IMR-90 (cell line): Measurements from ENCODE around the gene CEP83. TPM values are rescaled to one million over a fixed set of nuclear protein-coding genes. Genes with fewer than 3 reads are reported as not detected.

ENCODE experiments used
- ATAC-seq: fragments of 200-7000 bp; cut with Tn5 transposase; 2 replicates; pipeline ENCODE4 v1.9.1; 2020; ENCODE audit warnings: low read depth, mild to moderate bottlenecking, moderate library complexity
- BruUV-seq: library from RNA; stranded (reverse); fragments of 400-500 nt; replicated peaks from 2 replicates; lab custom pipeline; 2021; lab: Mats Ljungman, UMichigan
- CTCF ChIA-PET: fragments of 300-600 bp; formaldehyde crosslinking; extraction: SDS; loops from one replicate; lab custom pipeline; 2021; ENCODE audit warnings: antibody characterized with exemption; lab: Yijun Ruan, JAX
- POLR2A ChIA-PET: fragments of 300-600 bp; sonication (Branson Sonifier 250); formaldehyde crosslinking; loops from one replicate; lab custom pipeline; 2022; ENCODE audit warnings: antibody characterized with exemption; ENCODE audit not compliant: unreplicated experiment; lab: Charles Lee
- DNase-seq: peaks from one replicate; pipeline ENCODE4 v3.0.0; 2013
- H2AFZ ChIP-seq: replicated peaks from 2 replicates; pipeline ENCODE3; 2013; ENCODE audit warnings: low read length, mild to moderate bottlenecking; ENCODE audit not compliant: poor library complexity
- H2AK5ac ChIP-seq: 2 replicates; pipeline ENCODE4 v1.6.1; 2013; ENCODE audit warnings: low read depth, low read length, inconsistent platforms
- H2AK9ac ChIP-seq: replicated peaks from 2 replicates; pipeline ENCODE3; 2013; ENCODE audit warnings: mild to moderate bottlenecking, low read depth, low read length, moderate library complexity; ENCODE audit not compliant: poor library complexity
- H2BK120ac ChIP-seq: 2 replicates; pipeline ENCODE4 v1.6.1; 2013; ENCODE audit warnings: low read depth, low read length, inconsistent platforms
- H2BK15ac ChIP-seq: 3 replicates; pipeline ENCODE4 v1.6.1; 2013; ENCODE audit warnings: low read depth, low read length, inconsistent platforms
- H2BK20ac ChIP-seq: 2 replicates; pipeline ENCODE4 v1.6.1; 2013; ENCODE audit warnings: low read depth, mild to moderate bottlenecking, inconsistent platforms, low read length, moderate library complexity
- H2BK5ac ChIP-seq: 2 replicates; pipeline ENCODE4 v1.6.1; 2013; ENCODE audit warnings: mild to moderate bottlenecking, low read depth, low read length, inconsistent platforms; ENCODE audit not compliant: poor library complexity, severe bottlenecking
- H3K14ac ChIP-seq: replicated peaks from 2 replicates; pipeline ENCODE4 v1.6.1; 2013; ENCODE audit warnings: low read depth, low read length, inconsistent platforms
- H3K18ac ChIP-seq: 2 replicates; pipeline ENCODE4 v1.6.1; 2013; ENCODE audit warnings: low read depth, low read length, control low read depth
- H3K23ac ChIP-seq: 2 replicates; pipeline ENCODE4 v1.6.1; 2013; ENCODE audit warnings: low read depth, low read length, inconsistent platforms
- H3K27ac ChIP-seq: 2 replicates; pipeline ENCODE4 v1.5.1; 2013; ENCODE audit warnings: mild to moderate bottlenecking, control low read depth, low read length; ENCODE audit not compliant: insufficient read depth
- H3K27me3 ChIP-seq: 2 replicates; pipeline ENCODE4 v1.6.1; 2013; ENCODE audit warnings: low read length; ENCODE audit not compliant: control insufficient read depth, insufficient read depth
- H3K36me3 ChIP-seq: 2 replicates; pipeline ENCODE4 v1.6.1; 2013; ENCODE audit warnings: low read length, mixed read lengths; ENCODE audit not compliant: control insufficient read depth, insufficient read depth
- H3K4ac ChIP-seq: 2 replicates; pipeline ENCODE4 v1.6.1; 2013; ENCODE audit warnings: low read depth, low read length, inconsistent platforms
- H3K4me1 ChIP-seq: 2 replicates; pipeline ENCODE4 v1.6.1; 2013; ENCODE audit warnings: low read length, mixed read lengths; ENCODE audit not compliant: control insufficient read depth, insufficient read depth
- H3K4me2 ChIP-seq: 2 replicates; pipeline ENCODE4 v1.6.1; 2013; ENCODE audit warnings: low read depth, mild to moderate bottlenecking, control low read depth, low read length, moderate library complexity
- H3K4me3 ChIP-seq: 2 replicates; pipeline ENCODE4 v1.5.1; 2013; ENCODE audit warnings: low read depth, mild to moderate bottlenecking, control low read depth, low read length, moderate library complexity; ENCODE audit not compliant: insufficient read depth
- H3K56ac ChIP-seq: 2 replicates; pipeline ENCODE4 v1.6.1; 2013; ENCODE audit warnings: low read length, inconsistent platforms; ENCODE audit not compliant: insufficient read depth; ENCODE audit errors: extremely low read depth
- H3K79me1 ChIP-seq, 2 experiments: 2 replicates each; pipeline ENCODE4 v1.6.1; 2013; ENCODE audit warnings: low read length in 2 of 2, inconsistent platforms in 1 of 2, low read depth in 1 of 2
- H3K9ac ChIP-seq: 2 replicates; pipeline ENCODE4 v1.6.1; 2013; ENCODE audit warnings: low read depth, low read length, control low read depth
- H3K9me1 ChIP-seq: 2 replicates; pipeline ENCODE4 v1.6.1; 2013; ENCODE audit warnings: low read length, inconsistent platforms; ENCODE audit not compliant: insufficient read depth
- H3K9me3 ChIP-seq: 2 replicates; pipeline ENCODE4 v1.6.1; 2013; ENCODE audit warnings: low read length; ENCODE audit not compliant: control insufficient read depth, insufficient read depth
- H4K20me1 ChIP-seq: 2 replicates; pipeline ENCODE4 v1.6.1; 2013; ENCODE audit warnings: low read length, inconsistent platforms; ENCODE audit not compliant: insufficient read depth
- H4K5ac ChIP-seq: 2 replicates; pipeline ENCODE4 v1.6.1; 2013; ENCODE audit warnings: mild to moderate bottlenecking, low read depth, low read length, control low read depth
- H4K8ac ChIP-seq, 2 experiments: 2 replicates each; pipeline ENCODE4 v1.6.1; 2013; ENCODE audit warnings: low read depth in 2 of 2, low read length in 2 of 2, control low read depth in 1 of 2, inconsistent platforms in 1 of 2
- H4K91ac ChIP-seq: 2 replicates; pipeline ENCODE4 v1.6.1; 2013; ENCODE audit warnings: low read depth, low read length, inconsistent platforms; ENCODE audit not compliant: insufficient read depth
- BHLHE40 ChIP-seq: fragments of 150-350 bp; IDR thresholded peaks from 2 replicates; pipeline ENCODE4 v1.6.1; 2016; ENCODE audit warnings: mild to moderate bottlenecking, low read depth, low read length
- CEBPB ChIP-seq: IDR thresholded peaks from 2 replicates; pipeline ENCODE4 v1.6.1; 2012; ENCODE audit warnings: low read depth, low read length, improper control_type of control experiment
- CHD1 ChIP-seq: IDR thresholded peaks from 2 replicates; pipeline ENCODE4 v1.6.1; 2012; ENCODE audit warnings: low read depth, low read length, improper control_type of control experiment
- CTCF ChIP-seq: conservative IDR thresholded peaks from 2 replicates; pipeline ENCODE4 v1.5.1; 2012; ENCODE audit warnings: mild to moderate bottlenecking, low read depth, low read length, improper control_type of control experiment
- ELK1 ChIP-seq: fragments of 150-350 bp; IDR thresholded peaks from 2 replicates; pipeline ENCODE4 v1.6.1; 2016; ENCODE audit warnings: low read depth, mild to moderate bottlenecking, low read length, moderate library complexity, borderline replicate concordance
- FOS ChIP-seq: fragments of 150-350 bp; IDR thresholded peaks from 2 replicates; pipeline ENCODE4 v1.6.1; 2016; ENCODE audit warnings: low read depth, low read length
- MAFK ChIP-seq: IDR thresholded peaks from 2 replicates; pipeline ENCODE4 v1.6.1; 2012; ENCODE audit warnings: low read depth, low read length, improper control_type of control experiment
- MAZ ChIP-seq: IDR thresholded peaks from 2 replicates; pipeline ENCODE4 v1.6.1; 2012; ENCODE audit warnings: low read depth, mild to moderate bottlenecking, low read length, improper control_type of control experiment, moderate library complexity, borderline replicate concordance
- MXI1 ChIP-seq: IDR thresholded peaks from 2 replicates; pipeline ENCODE4 v1.6.1; 2012; ENCODE audit warnings: low read depth, mild to moderate bottlenecking, low read length, moderate library complexity, borderline replicate concordance
- NFE2L2 ChIP-seq: fragments of 150-350 bp; IDR thresholded peaks from 2 replicates; pipeline ENCODE4 v1.6.1; 2016; ENCODE audit warnings: low read depth, mild to moderate bottlenecking, low read length
- POLR2A ChIP-seq: IDR thresholded peaks from 2 replicates; pipeline ENCODE4 v1.6.1; 2012; ENCODE audit warnings: mild to moderate bottlenecking, low read depth, low read length
- RAD21 ChIP-seq: IDR thresholded peaks from 2 replicates; pipeline ENCODE4 v1.6.1; 2012; ENCODE audit warnings: low read length, improper control_type of control experiment
- RCOR1 ChIP-seq: IDR thresholded peaks from 2 replicates; pipeline ENCODE4 v1.6.1; 2012; ENCODE audit warnings: mild to moderate bottlenecking, low read length, improper control_type of control experiment; ENCODE audit not compliant: insufficient replicate concordance
- RFX5 ChIP-seq: IDR thresholded peaks from 2 replicates; pipeline ENCODE4 v1.8.0; 2012; ENCODE audit warnings: low read depth, mild to moderate bottlenecking, low read length, moderate library complexity
- SMC3 ChIP-seq: fragments of 150-350 bp; IDR thresholded peaks from 2 replicates; pipeline ENCODE4 v1.6.1; 2016; ENCODE audit warnings: low read depth, mild to moderate bottlenecking, antibody characterized with exemption, low read length, moderate library complexity
- USF2 ChIP-seq: fragments of 150-350 bp; IDR thresholded peaks from 2 replicates; pipeline ENCODE4 v1.6.1; 2017; ENCODE audit warnings: mild to moderate bottlenecking, antibody characterized with exemption, low read length, low read depth
- WGBS, 2 experiments: methylation state at CpG; one replicate each; pipeline versions ENCODE4 v1.1.5 to v1.1.7; 2013; ENCODE audit warnings: missing lambda C conversion rate in 2 of 2; ENCODE audit not compliant: insufficient read length in 1 of 2; ENCODE audit errors: extremely low coverage in 2 of 2; 5-methylcytosine and 5-hydroxymethylcytosine counted together
- dilution Hi-C: fragments of 300-500 bp; cut with HindIII; formaldehyde crosslinking; loops from one replicate; pipeline ENCODE4 v1.14.3; 2018; ENCODE audit warnings: low sequenced_read_pairs; ENCODE audit not compliant: unreplicated experiment
- in situ Hi-C: fragments of 300-500 bp; cut with MboI; formaldehyde crosslinking; loops from 3 replicates; pipeline ENCODE4 v1.14.3; 2019; ENCODE audit warnings: low sequenced_read_pairs, inconsistent platforms, mixed read lengths
- intact Hi-C: fragments of 100-400 bp; cut with micrococcal nuclease; formaldehyde crosslinking; loops from 2 replicates; pipeline ENCODE4 v1.10.0; 2022
- polyA plus RNA-seq, 3 experiments: library from polyadenylated mRNA; depleted of rRNA; stranded (reverse); fragments of >200 nt; gene quantifications; 2 replicates each; pipeline ENCODE4 v1.2.3, GENCODE V29; 2012; ENCODE audit warnings: low replicate concordance in 1 of 3
- total RNA-seq: library from RNA; depleted of rRNA; stranded (reverse); fragments of >200 nt; gene quantifications from 2 replicates; pipeline ENCODE4 v1.2.3, GENCODE V29; 2012

Gene CEP83
- total and polyA plus RNA-seq, 2 of the 4 experiments (the other 2 are of a cell fraction), result 3.9 to 8.9 TPM

GRCh38 chr12:94264736-94265485 lies 194.8 kb downstream of the CEP83 start:
- Histone ChIP-seq H4K20me1 (no peaks in the 10 kb centered on the region), H3K4me1 (peaks cover 12% of the 10 kb centered on the region), H3K79me1 (no peaks in the 10 kb centered on the region), H4K91ac (no peak overlapping the region), H3K9me3 (no peaks in the 10 kb centered on the region), H3K56ac (no peak overlapping the region), H4K5ac (no peak overlapping the region), H3K14ac (no peak overlapping the region), H3K4me2 (no peak overlapping the region), H2BK5ac (no peak overlapping the region), H2AFZ (no peak overlapping the region), H3K18ac (no peak overlapping the region), H2BK15ac (no peak overlapping the region), H3K36me3 (no peaks in the 10 kb centered on the region), H3K4me3 (no peak overlapping the region), H3K23ac (no peak overlapping the region), H2AK5ac (no peak overlapping the region), H3K27me3 (no peaks in the 10 kb centered on the region), H2BK120ac (no peak overlapping the region), H3K9me1 (peaks cover 5% of the 10 kb centered on the region), H2AK9ac (no peak overlapping the region), H3K27ac (no peak overlapping the region), H2BK20ac (no peak overlapping the region), H3K9ac (no peak overlapping the region), H3K4ac (no peak overlapping the region), H4K8ac (no peak overlapping the region)
- DNase-seq (no peak), ATAC-seq (no peak)
- ChIA-PET CTCF (no interaction called here), POLR2A (no interaction called here)
- no TSS peak for BruUV-seq
- TF ChIP-seq RAD21 (no peak), MAFK (no peak), MAZ (no peak), FOS (no peak), CHD1 (no peak), USF2 (no peak), CTCF (no peak), NFE2L2 (no peak), CEBPB (no peak), RFX5 (no peak), SMC3 (no peak), BHLHE40 (no peak), MXI1 (no peak), RCOR1 (no peak), POLR2A (no peak), ELK1 (no peak)
- intact Hi-C loops, result loop anchor here (5.0 kb wide), 2 partner anchors 93 to 162 kb away; no protein-coding TSS in a partner anchor
- WGBS, 2 experiments, result 87% methylated on average over 3 of the region's 19 CpGs; no CpG with 5 or more reads in 1 of the 2 experiments
- in situ Hi-C loops, result no loop called here
- dilution Hi-C loops, result no loop called here
